22Rv1 (cell line): ENCODE measurements around the gene NUP98.

Experiments
- CTCF ChIP-seq: fragments of 450-650 bp; IDR thresholded peaks from 2 replicates; pipeline ENCODE4 v1.5.1; 2017; ENCODE audit warnings: mild to moderate bottlenecking
- ZFX ChIP-seq: fragments of 450-650 bp; IDR thresholded peaks from 2 replicates; pipeline ENCODE4 v1.6.1; 2017; ENCODE audit warnings: antibody characterized with exemption, borderline replicate concordance

- no peak for TF ChIP-seq CTCF
- no peak for TF ChIP-seq ZFX
These were observed 23.6 kb upstream of the NUP98 start for GRCh38 chr11:3820971-3821370.
